ENCODE measurements around the gene SOX8.

SOX8 gene

GRCh38 chr16:1010815-1011214, 29.2 kb downstream of the SOX8 start:
- DNase-seq: no peak

- DNase-seq: no peak
Measured at GRCh38 chr16:1011316-1012082, 29.9 kb downstream of the SOX8 start.

GRCh38 chr16:1012135-1012534, 30.6 kb downstream of the SOX8 start:
- DNase-seq: no peak

GRCh38 chr16:1012722-1013592, 31.4 kb downstream of the SOX8 start:
- no peak for DNase-seq

GRCh38 chr16:1013593-1013900, 32.0 kb downstream of the SOX8 start:
- no peak for DNase-seq

- no peak for DNase-seq
Measured at GRCh38 chr16:1014221-1014620, 32.7 kb downstream of the SOX8 start.

GRCh38 chr16:1014771-1015495, 33.4 kb downstream of the SOX8 start:
- no peak for DNase-seq

GRCh38 chr16:1018447-1019198, 37.1 kb downstream of the SOX8 start:
- no peak for DNase-seq

- DNase-seq: no peak
Measured at GRCh38 chr16:1019231-1020090, 37.9 kb downstream of the SOX8 start.

- DNase-seq: no peak
Measured at GRCh38 chr16:1020091-1020399, 38.5 kb downstream of the SOX8 start.

- no peak for DNase-seq
Measured at GRCh38 chr16:1020591-1020990, 39.0 kb downstream of the SOX8 start.

GRCh38 chr16:1021553-1022160, 40.1 kb downstream of the SOX8 start:
- no peak for DNase-seq

- DNase-seq: no peak
Measured at GRCh38 chr16:1022466-1022865, 40.9 kb downstream of the SOX8 start.

- DNase-seq: no peak
Measured at GRCh38 chr16:1024138-1024537, 42.6 kb downstream of the SOX8 start.

- peak in 1 of 2 experiments; percentile 39 for DNase-seq
Measured at GRCh38 chr16:1025183-1025809, 43.7 kb downstream of the SOX8 start.

- DNase-seq: peak in 1 of 2 experiments; percentile 46
Measured at GRCh38 chr16:1026057-1026783, 44.6 kb downstream of the SOX8 start.

- no peak for DNase-seq
Measured at GRCh38 chr16:1026784-1027500, 45.4 kb downstream of the SOX8 start.

- no peak for DNase-seq
Measured at GRCh38 chr16:1027501-1027815, 45.9 kb downstream of the SOX8 start.

- no peak for DNase-seq
Measured at GRCh38 chr16:1028056-1028455, 46.5 kb downstream of the SOX8 start.
